ENCODE results near the gene NUP188. TPM values are rescaled to one million over a fixed set of nuclear protein-coding genes. Genes with fewer than 3 reads are reported as not detected.

The NUP188 gene
- total and polyA plus RNA-seq, 2 of the 13 experiments (the other 11 are each of a cell fraction or from before 2014, with no cell fraction given) = 28.0 to 38.5 TPM

DNA sequence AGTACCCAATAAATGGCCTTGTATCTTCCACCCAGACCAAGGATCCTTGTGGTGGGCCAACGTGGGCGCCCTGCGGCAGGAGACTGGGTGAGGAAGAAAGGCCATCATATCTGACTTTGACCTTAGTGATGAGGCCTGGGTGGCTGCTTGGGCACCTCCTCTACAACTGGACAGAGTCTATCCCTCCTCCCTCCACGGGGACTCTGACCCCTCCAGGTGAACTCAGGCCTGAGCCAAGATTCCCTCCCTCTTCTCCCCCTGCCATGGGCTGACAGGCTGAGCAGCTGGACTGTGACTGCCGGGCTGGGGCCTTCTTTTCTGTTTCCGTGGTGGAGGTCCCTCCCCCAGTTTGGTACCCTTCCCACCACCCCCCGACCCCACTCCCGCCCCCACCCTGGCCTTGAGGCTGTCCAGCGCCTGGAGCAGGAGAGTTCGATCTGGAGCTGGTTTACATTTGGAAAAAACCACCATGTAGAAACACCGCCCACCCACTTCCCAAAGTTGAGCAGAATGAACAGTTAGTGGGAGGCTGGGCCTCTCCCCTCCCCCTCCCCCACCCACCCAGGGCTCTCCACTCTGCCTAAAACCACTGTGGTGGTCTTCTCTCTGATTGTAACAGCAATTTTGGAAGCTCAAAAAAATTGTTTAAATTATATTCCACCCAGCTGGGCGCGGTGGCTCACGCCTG, 28.0 kb upstream of the NUP188 start (continued):
- TF ChIP-seq, protein P1, sequence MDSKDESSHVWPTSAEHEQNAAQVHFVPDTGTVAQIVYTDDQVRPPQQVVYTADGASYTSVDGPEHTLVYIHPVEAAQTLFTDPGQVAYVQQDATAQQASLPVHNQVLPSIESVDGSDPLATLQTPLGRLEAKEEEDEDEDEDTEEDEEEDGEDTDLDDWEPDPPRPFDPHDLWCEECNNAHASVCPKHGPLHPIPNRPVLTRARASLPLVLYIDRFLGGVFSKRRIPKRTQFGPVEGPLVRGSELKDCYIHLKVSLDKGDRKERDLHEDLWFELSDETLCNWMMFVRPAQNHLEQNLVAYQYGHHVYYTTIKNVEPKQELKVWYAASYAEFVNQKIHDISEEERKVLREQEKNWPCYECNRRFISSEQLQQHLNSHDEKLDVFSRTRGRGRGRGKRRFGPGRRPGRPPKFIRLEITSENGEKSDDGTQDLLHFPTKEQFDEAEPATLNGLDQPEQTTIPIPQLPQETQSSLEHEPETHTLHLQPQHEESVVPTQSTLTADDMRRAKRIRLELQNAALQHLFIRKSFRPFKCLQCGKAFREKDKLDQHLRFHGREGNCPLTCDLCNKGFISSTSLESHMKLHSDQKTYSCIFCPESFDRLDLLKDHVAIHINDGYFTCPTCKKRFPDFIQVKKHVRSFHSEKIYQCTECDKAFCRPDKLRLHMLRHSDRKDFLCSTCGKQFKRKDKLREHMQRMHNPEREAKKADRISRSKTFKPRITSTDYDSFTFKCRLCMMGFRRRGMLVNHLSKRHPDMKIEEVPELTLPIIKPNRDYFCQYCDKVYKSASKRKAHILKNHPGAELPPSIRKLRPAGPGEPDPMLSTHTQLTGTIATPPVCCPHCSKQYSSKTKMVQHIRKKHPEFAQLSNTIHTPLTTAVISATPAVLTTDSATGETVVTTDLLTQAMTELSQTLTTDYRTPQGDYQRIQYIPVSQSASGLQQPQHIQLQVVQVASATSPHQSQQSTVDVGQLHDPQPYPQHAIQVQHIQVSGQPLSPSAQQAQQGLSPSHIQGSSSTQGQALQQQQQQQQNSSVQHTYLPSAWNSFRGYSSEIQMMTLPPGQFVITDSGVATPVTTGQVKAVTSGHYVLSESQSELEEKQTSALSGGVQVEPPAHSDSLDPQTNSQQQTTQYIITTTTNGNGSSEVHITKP (CRISPR knock-in tag; IDR thresholded peaks at IDR 0.05; ENCODE audit: low read depth) = no peak

DNA sequence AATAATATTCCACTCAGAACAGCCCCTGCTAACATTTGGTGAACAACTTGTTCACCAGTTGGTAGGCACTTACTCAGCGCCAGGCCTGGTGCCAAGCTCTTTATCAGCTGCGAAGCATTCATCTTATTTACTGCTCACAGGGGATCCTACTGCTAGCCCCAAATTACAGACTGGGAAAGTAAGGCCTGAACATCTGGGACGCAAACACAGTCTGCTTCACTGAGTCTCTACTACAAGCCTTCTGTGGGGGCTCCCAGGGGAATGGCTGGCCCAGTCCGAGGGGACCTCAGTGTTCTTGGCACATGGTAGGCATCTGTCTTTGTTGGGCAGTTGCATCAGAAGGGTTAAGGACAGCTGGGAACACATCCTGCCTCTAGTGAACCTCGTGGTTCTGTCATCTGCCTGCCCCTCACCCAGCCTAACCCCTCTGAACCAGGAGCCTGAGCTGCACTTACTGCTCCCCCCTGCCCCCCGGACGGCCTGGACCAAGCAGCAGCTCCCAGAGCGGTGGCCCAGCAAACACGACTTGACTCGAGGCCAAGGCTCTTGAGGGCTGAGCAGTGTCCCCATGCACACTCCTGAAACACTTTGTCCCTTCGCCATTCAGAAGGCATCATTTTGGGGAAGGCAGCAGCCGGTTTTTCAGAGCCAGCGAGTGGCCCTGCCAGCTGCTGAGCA, 27.0 kb upstream of the NUP188 start, which contains the start of gene PHYHD1:
TSS of gene PHYHD1 (plus strand) at position 602 of the 678 bp plus-strand sequence. CDS start 1,342 bp downstream, outside the sequence.
- no TSS peak for BruUV-seq (replicated peaks)
- ATAC-seq = no peak
- Histone ChIP-seq H4K20me1 (ENCODE audit: insufficient read depth, low read length) (no peaks in the 10 kb centered on the region), H3K9me3 (ENCODE audit: low read length) (no peaks in the 10 kb centered on the region), H3K4me1 (ENCODE audit: insufficient read depth, low read length) (peaks cover 78% of the 10 kb centered on the region), H3K27me3 (ENCODE audit: control insufficient read depth in 1 of 2, insufficient read depth in 2 of 2, low read length in 2 of 2) (no peaks in the 10 kb centered on the region), H3K4me2 (ENCODE audit: low read depth, low read length) (peak within 1 kb of the TSS; percentile 81), H3K27ac (ENCODE audit: extremely low read length, insufficient read depth, low read length) (peak within 1 kb of the TSS; percentile 79), H3K36me3 (replicated peaks in 1 of 2; ENCODE audit: control insufficient read depth in 1 of 2, insufficient read depth in 2 of 2, low read length in 2 of 2) (peaks cover 3 to 7% of the 10 kb centered on the region in 2 experiments; a peak in 3 of 5 replicates), H3K79me2 (ENCODE audit: insufficient read depth, low read length) (peaks cover 5% of the 10 kb centered on the region), H3K4me3 (replicated peaks in 1 of 3; ENCODE audit: insufficient read depth in 1 of 3, low read depth in 2 of 3, low read length in 3 of 3) (peak within 1 kb of the TSS; percentile 75 to 94 (median 78)), H2AFZ (ENCODE audit: low read length) (no peak within 1 kb of the TSS), H3K9ac (ENCODE audit: insufficient read depth, low read depth, low read length) (peak within 1 kb of the TSS; percentile 78)
- FAIRE-seq = no peak
- ChIA-PET CTCF (ENCODE audit: low intra/inter-chr PET ratio, low total read pairs) (no interaction called here), POLR2A (interaction anchor here (0.9 to 3.9 kb wide), 4 partner anchors 12 to 103 kb away, joined by 3 to 25 read pairs (median 8); partner anchors contain the start of genes ENDOG, KYAT1 and LRRC8A)
- intact Hi-C loops (cut with micrococcal nuclease; ENCODE audit: unreplicated experiment) (no loop called here), in situ Hi-C loops (cut with HindIII; ENCODE audit: extremely low pct_ligation_motif_present, low pct_unique_long_range_greater_than_20kb) (loop anchor here (5.0 kb wide), 1 partner anchor 38 kb away; the partner anchor contains the start of genes KYAT1 and LRRC8A)
- no peak for DNase-seq (ENCODE audit: low spot score)
- 84% methylated on average over 10 of the region's 13 CpGs for WGBS (ENCODE audit: low lambda C conversion rate)
- TF ChIP-seq FOXM1 (CRISPR knock-in tag; IDR thresholded peaks at IDR 0.05) (no peak), U2AF2 (IDR thresholded peaks at IDR 0.05; ENCODE audit: low read depth, low read length) (no peak), ZNF629 (CRISPR knock-in tag; conservative IDR thresholded peaks at IDR 0.05) (peak; percentile 67), EP300 (IDR thresholded peaks at IDR 0.05; ENCODE audit: low read depth in 2 of 2, low read length in 2 of 2) (no peak), EP300 (CRISPR knock-in tag; IDR thresholded peaks at IDR 0.05; ENCODE audit: borderline replicate concordance) (no peak), DR1 (CRISPR knock-in tag; IDR thresholded peaks at IDR 0.05) (no peak), KDM5A (IDR thresholded peaks at IDR 0.05; ENCODE audit: borderline replicate concordance, low read length) (no peak), ZNF17 (CRISPR knock-in tag; IDR thresholded peaks at IDR 0.05) (no peak), ZSCAN29 (CRISPR knock-in tag; conservative IDR thresholded peaks at IDR 0.05) (no peak), ZNF746 (CRISPR knock-in tag; IDR thresholded peaks at IDR 0.05) (no peak)
- TF ChIP-seq, protein P2, sequence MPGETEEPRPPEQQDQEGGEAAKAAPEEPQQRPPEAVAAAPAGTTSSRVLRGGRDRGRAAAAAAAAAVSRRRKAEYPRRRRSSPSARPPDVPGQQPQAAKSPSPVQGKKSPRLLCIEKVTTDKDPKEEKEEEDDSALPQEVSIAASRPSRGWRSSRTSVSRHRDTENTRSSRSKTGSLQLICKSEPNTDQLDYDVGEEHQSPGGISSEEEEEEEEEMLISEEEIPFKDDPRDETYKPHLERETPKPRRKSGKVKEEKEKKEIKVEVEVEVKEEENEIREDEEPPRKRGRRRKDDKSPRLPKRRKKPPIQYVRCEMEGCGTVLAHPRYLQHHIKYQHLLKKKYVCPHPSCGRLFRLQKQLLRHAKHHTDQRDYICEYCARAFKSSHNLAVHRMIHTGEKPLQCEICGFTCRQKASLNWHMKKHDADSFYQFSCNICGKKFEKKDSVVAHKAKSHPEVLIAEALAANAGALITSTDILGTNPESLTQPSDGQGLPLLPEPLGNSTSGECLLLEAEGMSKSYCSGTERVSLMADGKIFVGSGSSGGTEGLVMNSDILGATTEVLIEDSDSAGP (CRISPR knock-in tag; IDR thresholded peaks at IDR 0.05; ENCODE audit: borderline replicate concordance) = 0 out of 2 replicates have a peak, but pooled peaks have one; percentile 12
- TF ChIP-seq, protein P3, sequence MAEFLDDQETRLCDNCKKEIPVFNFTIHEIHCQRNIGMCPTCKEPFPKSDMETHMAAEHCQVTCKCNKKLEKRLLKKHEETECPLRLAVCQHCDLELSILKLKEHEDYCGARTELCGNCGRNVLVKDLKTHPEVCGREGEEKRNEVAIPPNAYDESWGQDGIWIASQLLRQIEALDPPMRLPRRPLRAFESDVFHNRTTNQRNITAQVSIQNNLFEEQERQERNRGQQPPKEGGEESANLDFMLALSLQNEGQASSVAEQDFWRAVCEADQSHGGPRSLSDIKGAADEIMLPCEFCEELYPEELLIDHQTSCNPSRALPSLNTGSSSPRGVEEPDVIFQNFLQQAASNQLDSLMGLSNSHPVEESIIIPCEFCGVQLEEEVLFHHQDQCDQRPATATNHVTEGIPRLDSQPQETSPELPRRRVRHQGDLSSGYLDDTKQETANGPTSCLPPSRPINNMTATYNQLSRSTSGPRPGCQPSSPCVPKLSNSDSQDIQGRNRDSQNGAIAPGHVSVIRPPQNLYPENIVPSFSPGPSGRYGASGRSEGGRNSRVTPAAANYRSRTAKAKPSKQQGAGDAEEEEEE (CRISPR knock-in tag; IDR thresholded peaks at IDR 0.05; ENCODE audit: borderline replicate concordance) = no peak

Measured in HepG2 (cell line).